Thyroid gland (tissue), 4 donors: ENCODE data around the gene SLC6A19.

Experiments used
- CTCF ChIP-seq, 6 experiments: fragments of 200-600 bp in 3 of 6; fragments of 450-650 bp in 3 of 6; sonication (generic) in 3 of 6; IDR thresholded peaks; one replicate each; pipeline ENCODE4 v1.5.1; 2016 to 2019; ENCODE audit warnings: antibody characterized with exemption in 6 of 6, mild to moderate bottlenecking in 2 of 6, inconsistent platforms in 1 of 6, moderate library complexity in 1 of 6
- POLR2A ChIP-seq, 2 donors: fragments of 450-650 bp; IDR thresholded peaks; one replicate each; pipeline ENCODE4 v1.6.1; 2017; ENCODE audit warnings: antibody characterized with exemption in 2 of 2, mild to moderate bottlenecking in 2 of 2, moderate library complexity in 1 of 2

DNA sequence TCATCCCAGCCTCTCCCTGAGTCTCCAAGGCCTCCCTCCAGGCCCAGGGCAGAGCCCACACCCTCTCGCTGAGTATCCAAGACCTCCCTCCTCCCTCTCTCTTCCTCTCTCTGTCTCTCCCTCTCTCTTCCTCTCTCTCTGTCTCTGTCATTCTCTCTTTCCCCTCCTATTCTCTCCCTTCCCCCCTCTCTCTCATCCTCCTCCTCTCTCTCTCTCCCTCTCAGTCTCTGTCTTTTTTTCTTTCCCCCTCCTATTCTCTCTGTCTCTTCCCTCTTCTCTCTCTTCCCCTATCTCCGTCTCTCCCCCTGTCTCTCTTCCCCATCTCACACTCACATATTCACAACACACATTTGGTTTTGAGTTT, 8.1 kb downstream of the SLC6A19 start:
- TF ChIP-seq CTCF (IDR thresholded peaks at IDR 0.05) (no peak), POLR2A (IDR thresholded peaks at IDR 0.05) (no peak)
